ENCODE measurements around the gene RMDN3. TPM values are rescaled to one million over a fixed set of nuclear protein-coding genes. Genes with fewer than 3 reads are reported as not detected.

RMDN3 gene
- total and polyA plus RNA-seq, 9 of the 15 experiments (the other 6 are each of a cell fraction or from before 2014, with no cell fraction given) = 8.1 to 38.2 (median 25.9) TPM

DNA sequence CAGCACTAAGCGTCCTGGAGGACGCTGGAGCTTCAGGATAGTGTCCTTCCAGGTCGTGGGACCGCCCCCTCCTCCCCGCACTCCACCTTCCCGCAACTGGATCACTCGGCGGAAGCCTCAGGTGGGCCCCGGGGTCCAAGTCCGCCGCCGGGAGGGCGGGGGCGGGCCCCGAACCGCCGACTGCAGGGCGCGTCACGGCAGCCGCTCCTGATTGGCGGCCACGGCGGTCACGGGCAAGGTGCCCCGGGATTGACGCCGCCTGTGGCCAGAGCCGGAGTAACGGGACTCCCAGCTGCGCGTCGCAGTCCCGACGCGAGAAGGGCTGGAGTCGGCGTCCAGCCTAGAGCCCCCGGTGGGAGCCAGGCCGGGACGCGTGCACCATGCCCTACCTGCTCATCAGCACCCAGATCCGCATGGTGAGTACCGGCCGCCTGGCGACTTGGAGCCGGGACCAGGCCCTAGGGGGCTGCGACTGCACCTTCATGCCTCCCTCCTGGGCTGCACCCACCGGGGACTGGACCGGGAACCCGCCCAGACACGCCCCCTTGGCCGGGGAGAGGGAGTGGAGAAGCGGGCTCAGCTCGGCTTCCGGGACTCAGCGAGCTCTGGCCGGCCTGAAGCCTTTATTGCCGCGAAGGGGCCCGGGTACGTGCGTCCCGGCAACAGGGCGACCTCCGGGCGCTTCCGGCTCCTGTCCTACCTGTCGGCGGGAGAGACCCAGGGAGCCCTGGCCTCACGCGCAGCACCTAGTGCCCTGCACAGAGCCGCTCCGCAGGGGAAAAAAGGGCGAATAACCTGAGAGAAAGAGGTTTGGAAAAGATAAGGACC is 9.0 kb upstream of the RMDN3 start, which contains the start of gene GCHFR (continued):
- TF ChIP-seq, protein P1, sequence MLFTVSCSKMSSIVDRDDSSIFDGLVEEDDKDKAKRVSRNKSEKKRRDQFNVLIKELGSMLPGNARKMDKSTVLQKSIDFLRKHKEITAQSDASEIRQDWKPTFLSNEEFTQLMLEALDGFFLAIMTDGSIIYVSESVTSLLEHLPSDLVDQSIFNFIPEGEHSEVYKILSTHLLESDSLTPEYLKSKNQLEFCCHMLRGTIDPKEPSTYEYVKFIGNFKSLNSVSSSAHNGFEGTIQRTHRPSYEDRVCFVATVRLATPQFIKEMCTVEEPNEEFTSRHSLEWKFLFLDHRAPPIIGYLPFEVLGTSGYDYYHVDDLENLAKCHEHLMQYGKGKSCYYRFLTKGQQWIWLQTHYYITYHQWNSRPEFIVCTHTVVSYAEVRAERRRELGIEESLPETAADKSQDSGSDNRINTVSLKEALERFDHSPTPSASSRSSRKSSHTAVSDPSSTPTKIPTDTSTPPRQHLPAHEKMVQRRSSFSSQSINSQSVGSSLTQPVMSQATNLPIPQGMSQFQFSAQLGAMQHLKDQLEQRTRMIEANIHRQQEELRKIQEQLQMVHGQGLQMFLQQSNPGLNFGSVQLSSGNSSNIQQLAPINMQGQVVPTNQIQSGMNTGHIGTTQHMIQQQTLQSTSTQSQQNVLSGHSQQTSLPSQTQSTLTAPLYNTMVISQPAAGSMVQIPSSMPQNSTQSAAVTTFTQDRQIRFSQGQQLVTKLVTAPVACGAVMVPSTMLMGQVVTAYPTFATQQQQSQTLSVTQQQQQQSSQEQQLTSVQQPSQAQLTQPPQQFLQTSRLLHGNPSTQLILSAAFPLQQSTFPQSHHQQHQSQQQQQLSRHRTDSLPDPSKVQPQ (CRISPR knock-in tag; IDR thresholded peaks at IDR 0.05; ENCODE audit: borderline replicate concordance) = no peak
- peak; percentile 71 for TF ChIP-seq U2AF1 (optimal IDR thresholded peaks at IDR 0.05; ENCODE audit: low read depth, low read length)
- TF ChIP-seq CXXC5 (CRISPR knock-in tag; IDR thresholded peaks at IDR 0.05) = peak; percentile 67
- TF ChIP-seq TARDBP (IDR thresholded peaks at IDR 0.05) = peak; percentile 36; the same call in 1 of the 2 replicates
- TF ChIP-seq HNRNPH1 (optimal IDR thresholded peaks at IDR 0.05; ENCODE audit: low read depth, low read length) = no peak
- TF ChIP-seq, protein P2, sequence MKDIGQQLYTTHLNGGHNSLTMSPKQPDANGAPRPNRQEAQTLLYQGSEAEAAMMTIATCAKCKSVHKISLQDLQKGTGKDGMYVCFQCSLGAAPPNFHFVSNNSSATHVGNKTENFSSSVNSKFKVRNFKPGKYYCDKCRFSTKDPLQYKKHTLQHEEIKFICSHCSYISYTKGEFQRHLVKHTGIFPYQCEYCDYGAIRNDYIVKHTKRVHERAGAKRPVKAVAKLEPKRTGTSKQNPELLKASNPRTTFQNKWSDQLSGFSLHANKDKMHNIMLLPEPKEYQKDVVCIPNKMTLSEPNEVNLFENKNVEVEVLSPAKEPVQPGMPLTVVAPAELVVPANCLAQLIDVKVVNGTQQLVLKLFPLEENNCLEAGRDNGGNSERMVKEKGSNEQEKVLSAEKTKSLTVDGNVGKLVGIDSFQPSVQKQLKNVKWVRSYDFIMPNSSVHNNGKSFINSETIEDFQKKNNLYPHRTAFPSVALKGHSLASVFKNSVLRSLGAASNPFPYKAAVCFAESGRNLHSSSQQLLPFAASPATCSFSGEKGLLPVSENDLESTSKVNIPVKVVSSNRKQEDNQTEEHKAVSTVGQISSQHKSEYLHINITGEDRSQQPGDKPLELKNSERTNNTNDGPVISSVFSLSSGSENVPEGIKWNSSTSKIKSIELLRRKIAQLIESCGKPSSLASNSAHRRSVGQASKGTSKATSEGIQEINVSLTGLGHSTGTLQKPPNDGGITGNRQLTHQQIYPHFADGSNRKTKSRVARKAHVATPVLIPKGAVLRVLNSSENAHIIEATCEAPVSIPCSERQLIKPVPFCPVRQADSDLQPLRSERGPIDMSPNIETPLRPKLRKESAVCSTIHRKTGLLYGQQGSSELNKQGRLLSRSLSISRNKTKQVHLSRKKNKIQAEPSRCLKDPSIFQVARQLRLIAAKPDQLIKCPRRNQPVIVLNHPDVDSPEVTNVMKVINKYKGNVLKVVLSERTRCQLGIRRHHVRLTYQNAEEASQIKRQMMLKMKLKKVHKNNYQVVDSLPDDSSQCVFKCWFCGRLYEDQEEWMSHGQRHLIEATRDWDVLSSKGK (CRISPR knock-in tag; IDR thresholded peaks at IDR 0.05) = no peak
- peak; percentile 66; the same call in 1 of the 2 replicates for TF ChIP-seq ELF2 (CRISPR knock-in tag; IDR thresholded peaks at IDR 0.05)
- TF ChIP-seq FOSL1 (tag; conservative IDR thresholded peaks at IDR 0.05) = no peak
- no peak for TF ChIP-seq ZSCAN32 (CRISPR knock-in tag; IDR thresholded peaks at IDR 0.05)
- no peak for TF ChIP-seq ZNF584 (CRISPR knock-in tag; IDR thresholded peaks at IDR 0.05; ENCODE audit: low read depth)
- no peak for TF ChIP-seq HIVEP1 (CRISPR knock-in tag; IDR thresholded peaks at IDR 0.05)
- TF ChIP-seq SETDB1 (IDR thresholded peaks at IDR 0.05; ENCODE audit: low read length) = no peak
- no peak; the same call in none of the 2 replicates for TF ChIP-seq HCFC1 (IDR thresholded peaks at IDR 0.05; ENCODE audit: low read depth, low read length)
- no peak for TF ChIP-seq SNIP1 (IDR thresholded peaks at IDR 0.05; ENCODE audit: low read depth)
- TF ChIP-seq TSC22D4 (tag; IDR thresholded peaks at IDR 0.05) = no peak
- TF ChIP-seq, protein P3, sequence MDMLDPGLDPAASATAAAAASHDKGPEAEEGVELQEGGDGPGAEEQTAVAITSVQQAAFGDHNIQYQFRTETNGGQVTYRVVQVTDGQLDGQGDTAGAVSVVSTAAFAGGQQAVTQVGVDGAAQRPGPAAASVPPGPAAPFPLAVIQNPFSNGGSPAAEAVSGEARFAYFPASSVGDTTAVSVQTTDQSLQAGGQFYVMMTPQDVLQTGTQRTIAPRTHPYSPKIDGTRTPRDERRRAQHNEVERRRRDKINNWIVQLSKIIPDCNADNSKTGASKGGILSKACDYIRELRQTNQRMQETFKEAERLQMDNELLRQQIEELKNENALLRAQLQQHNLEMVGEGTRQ (CRISPR knock-in tag; IDR thresholded peaks at IDR 0.05) = peak; percentile 67
- TF ChIP-seq L3MBTL2 (IDR thresholded peaks at IDR 0.05) = no peak
- peak; percentile 83 for TF ChIP-seq CCNT2 (IDR thresholded peaks at IDR 0.05; ENCODE audit: borderline replicate concordance, extremely low read depth, insufficient read length, low read depth, low read length)
- no peak for TF ChIP-seq MAFF (IDR thresholded peaks at IDR 0.05; ENCODE audit: low read length)
- TF ChIP-seq, protein P4, sequence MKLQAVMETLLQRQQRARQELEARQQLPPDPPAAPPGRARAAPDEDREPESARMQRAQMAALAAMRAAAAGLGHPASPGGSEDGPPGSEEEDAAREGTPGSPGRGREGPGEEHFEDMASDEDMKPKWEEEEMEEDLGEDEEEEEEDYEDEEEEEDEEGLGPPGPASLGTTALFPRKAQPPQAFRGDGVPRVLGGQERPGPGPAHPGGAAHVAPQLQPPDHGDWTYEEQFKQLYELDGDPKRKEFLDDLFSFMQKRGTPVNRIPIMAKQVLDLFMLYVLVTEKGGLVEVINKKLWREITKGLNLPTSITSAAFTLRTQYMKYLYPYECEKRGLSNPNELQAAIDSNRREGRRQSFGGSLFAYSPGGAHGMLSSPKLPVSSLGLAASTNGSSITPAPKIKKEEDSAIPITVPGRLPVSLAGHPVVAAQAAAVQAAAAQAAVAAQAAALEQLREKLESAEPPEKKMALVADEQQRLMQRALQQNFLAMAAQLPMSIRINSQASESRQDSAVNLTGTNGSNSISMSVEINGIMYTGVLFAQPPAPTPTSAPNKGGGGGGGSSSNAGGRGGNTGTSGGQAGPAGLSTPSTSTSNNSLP (IDR thresholded peaks at IDR 0.05; ENCODE audit: borderline replicate concordance, low read depth, low read length) = no peak

All from K562 (cell line).